Measurements from ENCODE around the gene CHST5.
A peak's percentile ranks its signal among the peaks of the same experiment; 100 is the strongest.
"Not testable (repeated sequence)": the region's sequence is repeated elsewhere in the genome, so short reads cannot be mapped to it uniquely, and the experiment has no call there.

CHST5 gene

DNA sequence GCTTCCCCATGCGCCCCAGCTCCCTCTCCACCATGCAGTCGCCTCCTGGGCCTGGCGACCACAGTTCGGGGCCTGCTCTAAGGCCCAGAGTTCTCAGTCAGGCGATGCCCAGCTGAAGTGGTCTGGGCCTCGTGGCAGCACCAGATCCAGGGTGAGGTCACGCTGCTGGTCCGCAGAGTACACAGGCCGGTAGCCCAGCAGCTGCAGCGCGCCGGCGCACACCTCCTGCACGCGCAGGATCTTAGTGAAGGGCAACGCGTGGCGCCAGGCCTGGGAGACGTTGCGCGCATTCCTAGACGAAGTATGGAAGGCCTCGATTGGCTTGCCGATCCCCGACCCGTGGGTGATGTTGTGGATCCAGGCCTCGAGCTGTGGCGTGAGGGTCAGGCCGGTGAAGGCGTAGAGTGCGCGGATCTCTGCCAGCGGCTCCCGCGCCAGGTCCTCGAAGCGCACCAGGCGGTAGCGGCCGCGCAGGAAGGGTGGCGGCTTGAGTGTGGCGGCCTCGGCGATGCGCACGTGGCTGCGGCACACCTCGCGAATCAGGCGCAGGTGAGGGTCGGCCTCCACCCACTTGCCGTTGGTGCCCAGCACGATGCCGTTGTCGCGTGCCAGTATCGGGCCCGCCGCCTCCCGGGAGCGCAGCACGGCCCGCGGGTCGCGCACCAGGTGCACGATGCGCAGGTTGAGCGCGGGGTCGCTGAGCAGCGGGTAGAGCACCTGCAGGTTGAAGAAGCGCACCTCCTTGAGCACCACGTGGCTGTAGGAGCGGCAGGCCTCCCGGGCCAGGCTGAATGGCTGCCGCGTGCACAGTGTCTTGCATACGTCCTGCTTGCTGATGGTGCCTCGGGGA is 6.6 kb downstream of the CHST5 start:
- H3K4me3 ChIP-seq (ENCODE audit: low read length) = no peak overlapping the region
- H3K27me3 ChIP-seq (ENCODE audit: insufficient read depth, low read length) = no peaks in the 10 kb centered on the region
- H3K36me3 ChIP-seq (ENCODE audit: insufficient read depth, low read depth, low read length) = no peaks in the 10 kb centered on the region
- no peaks in the 10 kb centered on the region for H3K9me3 ChIP-seq (ENCODE audit: insufficient read depth, low read depth, low read length)
- H3K9ac ChIP-seq (ENCODE audit: low read depth, low read length) = no peak overlapping the region
- H3K4me1 ChIP-seq (ENCODE audit: insufficient read depth, low read length) = no peaks in the 10 kb centered on the region
- H3K27ac ChIP-seq (ENCODE audit: low read length) = no peak overlapping the region

DNA sequence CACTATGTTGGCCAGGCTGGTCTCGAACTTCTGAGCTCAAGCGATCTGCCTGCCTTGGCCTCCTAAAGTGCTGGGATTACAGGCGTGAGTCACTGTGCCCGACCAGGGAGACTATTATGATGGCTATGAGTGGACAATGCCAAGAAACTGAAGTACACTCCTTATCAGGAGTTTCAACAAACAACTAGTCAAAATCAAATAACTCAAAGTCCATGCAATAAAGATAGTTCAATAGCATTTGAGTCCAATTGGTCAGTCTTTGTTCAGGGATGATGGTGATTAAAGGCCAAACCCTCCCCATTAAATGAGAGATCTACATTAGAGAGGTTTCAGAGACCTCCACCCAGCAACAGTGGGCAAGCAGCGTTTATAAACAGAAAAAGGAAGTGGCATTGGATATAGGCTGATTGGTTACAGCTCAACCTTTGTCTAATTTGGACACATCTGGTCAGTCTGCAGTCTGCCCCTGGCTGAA is 8.0 kb downstream of the CHST5 start:
- H3K27me3 ChIP-seq (ENCODE audit: insufficient read depth, low read length) = no peaks in the 10 kb centered on the region
- H3K9me3 ChIP-seq (ENCODE audit: insufficient read depth, low read depth, low read length) = no peaks in the 10 kb centered on the region
- no peak overlapping the region for H3K9ac ChIP-seq (ENCODE audit: low read depth, low read length)
- no peaks in the 10 kb centered on the region for H3K36me3 ChIP-seq (ENCODE audit: insufficient read depth, low read depth, low read length)
- no peak overlapping the region for H3K4me3 ChIP-seq (ENCODE audit: low read length)
- no peaks in the 10 kb centered on the region for H3K4me1 ChIP-seq (ENCODE audit: insufficient read depth, low read length)
- H3K27ac ChIP-seq (ENCODE audit: low read length) = no peak overlapping the region

DNA sequence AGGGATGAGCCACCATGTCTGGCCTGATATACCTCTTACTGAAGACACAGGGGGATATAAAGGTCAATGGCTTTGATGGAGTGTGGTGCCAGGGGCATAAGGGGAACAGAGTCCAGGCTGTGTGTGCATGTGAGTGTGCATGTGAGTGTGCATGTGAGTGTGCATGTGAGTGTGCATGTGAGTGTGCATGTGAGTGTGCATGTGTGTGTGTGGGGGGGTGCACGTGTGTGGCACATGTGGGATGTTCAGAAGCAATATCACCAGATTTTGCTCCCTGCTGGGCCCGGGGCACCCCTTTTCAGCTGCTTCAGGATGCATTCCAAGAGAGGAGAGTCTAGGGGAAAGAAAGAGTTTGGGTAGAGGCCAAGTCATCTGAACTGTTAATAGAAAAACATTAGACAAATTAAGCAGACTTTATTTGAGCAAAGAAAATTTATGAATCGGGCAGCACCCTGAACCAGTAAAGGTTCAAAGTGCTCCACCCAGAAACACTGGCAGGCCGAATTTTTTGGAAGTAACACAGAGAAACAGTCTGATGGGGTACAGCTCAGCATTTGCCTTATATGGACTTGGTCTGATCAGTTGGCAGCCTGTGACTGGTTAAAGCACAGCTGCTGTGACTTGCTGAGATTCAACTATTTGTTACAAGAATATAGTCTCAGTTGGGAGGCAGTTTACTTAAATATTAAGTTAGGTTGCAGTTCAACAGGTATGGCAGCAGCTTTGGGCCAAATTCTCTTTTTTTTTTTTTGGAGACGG is 9.7 kb downstream of the CHST5 start:
- H3K4me1 ChIP-seq (ENCODE audit: insufficient read depth, low read length) = no peaks in the 10 kb centered on the region
- no peaks in the 10 kb centered on the region for H3K36me3 ChIP-seq (ENCODE audit: insufficient read depth, low read depth, low read length)
- H3K27ac ChIP-seq (ENCODE audit: low read length) = no peak overlapping the region
- no peaks in the 10 kb centered on the region for H3K27me3 ChIP-seq (ENCODE audit: insufficient read depth, low read length)
- H3K4me3 ChIP-seq (ENCODE audit: low read length) = no peak overlapping the region
- H3K9ac ChIP-seq (ENCODE audit: low read depth, low read length) = no peak overlapping the region
- H3K9me3 ChIP-seq (ENCODE audit: insufficient read depth, low read depth, low read length) = no peaks in the 10 kb centered on the region

DNA sequence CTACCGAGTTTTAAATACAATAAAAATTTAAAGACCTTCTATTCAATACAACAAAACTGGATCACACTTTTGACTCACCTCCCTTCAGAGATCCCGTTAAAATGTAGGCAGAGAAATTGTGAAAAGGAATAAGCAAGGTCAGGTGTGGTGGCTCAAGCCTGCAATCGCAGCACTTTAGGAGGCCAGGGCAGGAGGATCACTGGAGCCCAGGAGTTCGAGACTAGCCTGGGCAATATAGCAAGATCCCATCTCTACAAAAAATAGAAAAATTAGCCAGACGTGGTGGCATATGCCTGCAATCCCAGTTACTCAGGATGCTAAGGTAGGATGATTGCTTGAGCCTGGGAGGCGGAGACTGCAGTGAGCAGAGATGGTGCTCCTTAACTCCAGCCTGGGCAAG is 16.7 kb downstream of the CHST5 start:
- Histone ChIP-seq H3K9ac (ENCODE audit: low read depth, low read length) (no peak overlapping the region), H3K36me3 (ENCODE audit: insufficient read depth, low read depth, low read length) (no peaks in the 10 kb centered on the region), H3K4me1 (ENCODE audit: insufficient read depth, low read length) (peaks cover 5% of the 10 kb centered on the region; the same call in 1 of the 2 replicates), H3K4me3 (ENCODE audit: low read length) (no peak overlapping the region), H3K9me3 (ENCODE audit: insufficient read depth, low read depth, low read length) (no peaks in the 10 kb centered on the region), H3K27me3 (ENCODE audit: insufficient read depth, low read length) (no peaks in the 10 kb centered on the region), H3K27ac (ENCODE audit: low read length) (no peak overlapping the region)

DNA sequence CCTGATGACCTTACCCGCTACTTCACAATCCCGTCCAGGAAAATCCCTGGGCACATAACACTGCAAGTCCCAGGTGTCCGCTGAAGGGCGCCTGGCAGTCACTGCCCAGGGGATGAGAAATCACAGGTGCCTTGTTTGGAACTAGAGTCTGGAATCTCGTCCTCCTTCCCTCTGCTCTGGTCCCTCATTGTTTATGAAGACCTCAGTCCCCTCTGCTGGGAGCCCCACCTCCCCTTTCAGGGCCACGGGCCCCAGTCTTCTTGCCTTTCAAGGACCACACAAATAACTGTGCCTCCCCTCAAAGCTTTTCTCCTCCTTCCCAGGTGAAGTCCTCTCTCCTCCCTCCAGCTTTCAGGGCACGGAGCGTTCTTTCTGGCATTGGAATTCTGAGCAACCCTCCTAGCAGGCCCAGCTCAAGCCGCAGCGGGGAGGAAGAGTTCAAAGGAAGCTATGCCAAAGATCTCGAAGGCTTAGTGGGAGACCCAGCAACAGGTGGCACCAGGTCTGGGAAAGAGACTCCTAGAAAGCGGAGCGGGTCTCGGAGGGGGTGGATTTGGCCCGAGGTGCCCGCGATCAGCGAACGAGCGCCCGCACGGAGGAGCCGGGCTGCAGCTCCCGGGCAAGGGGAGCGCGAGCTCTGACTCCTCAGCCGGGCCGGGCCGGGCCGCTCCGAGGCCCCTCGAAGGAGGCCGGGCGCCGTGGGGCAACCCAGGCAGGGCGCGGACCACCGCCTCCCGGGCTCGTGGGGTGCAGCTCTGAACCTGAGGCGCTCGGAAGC is 19.5 kb downstream of the CHST5 start:
- Histone ChIP-seq H3K4me3 (ENCODE audit: low read length) (peak overlapping the region; percentile 83), H3K9ac (ENCODE audit: low read depth, low read length) (peak overlapping the region; percentile 74; the same call in 1 of the 2 replicates), H3K27ac (ENCODE audit: low read length) (peak overlapping the region; percentile 57)
- H3K36me3 ChIP-seq (ENCODE audit: insufficient read depth, low read depth, low read length); H3K27me3 ChIP-seq (ENCODE audit: insufficient read depth, low read length); H3K4me1 ChIP-seq (ENCODE audit: insufficient read depth, low read length); H3K9me3 ChIP-seq (ENCODE audit: insufficient read depth, low read depth, low read length): not testable (repeated sequence)

DNA sequence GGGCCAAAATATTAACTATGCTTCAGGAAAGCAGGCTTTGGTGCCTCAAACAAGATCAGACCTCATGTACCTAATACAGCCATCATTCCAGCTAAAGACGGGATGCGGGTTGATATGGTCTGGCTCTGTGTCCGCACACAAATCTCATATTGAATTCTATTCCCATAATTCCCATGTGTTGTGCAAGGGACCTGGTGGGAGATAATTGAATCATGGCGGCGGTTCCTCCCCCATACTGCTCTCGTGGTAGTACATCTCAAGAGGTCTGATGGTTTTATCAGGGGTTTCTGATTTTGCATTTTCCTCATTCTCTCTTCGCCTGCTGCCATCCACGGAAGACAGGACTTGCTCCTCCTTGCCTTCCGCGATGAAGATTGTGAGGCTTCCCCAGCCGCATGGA is 21.6 kb downstream of the CHST5 start:
- no peaks in the 10 kb centered on the region for H3K36me3 ChIP-seq (ENCODE audit: insufficient read depth, low read depth, low read length)
- H3K9me3 ChIP-seq (ENCODE audit: insufficient read depth, low read depth, low read length) = no peaks in the 10 kb centered on the region
- peaks cover 5% of the 10 kb centered on the region; the same call in 1 of the 2 replicates for H3K4me1 ChIP-seq (ENCODE audit: insufficient read depth, low read length)
- H3K27me3 ChIP-seq (ENCODE audit: insufficient read depth, low read length) = no peaks in the 10 kb centered on the region
- no peak overlapping the region for H3K4me3 ChIP-seq (ENCODE audit: low read length)
- no peak overlapping the region for H3K9ac ChIP-seq (ENCODE audit: low read depth, low read length)
- H3K27ac ChIP-seq (ENCODE audit: low read length) = no peak overlapping the region

DNA sequence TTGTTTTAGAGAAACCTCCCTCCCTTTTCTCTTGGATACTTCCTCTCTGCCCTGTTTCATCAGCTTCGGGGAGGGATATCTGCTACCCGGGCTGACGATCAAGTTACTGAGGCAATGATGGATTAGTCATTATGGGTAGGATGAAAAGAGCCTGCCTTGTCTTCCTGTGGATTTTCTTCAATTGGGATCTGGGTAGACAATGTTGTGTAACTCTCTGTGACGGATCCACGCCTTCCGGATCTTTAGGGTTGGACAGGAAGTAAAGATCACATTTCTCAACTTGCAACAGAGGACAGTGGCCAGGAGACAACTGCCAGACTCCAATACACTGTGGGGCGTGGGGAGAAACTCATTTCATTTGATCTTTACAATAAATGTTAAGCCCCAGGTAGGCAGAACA is 29.3 kb downstream of the CHST5 start:
- Histone ChIP-seq H3K36me3 (ENCODE audit: insufficient read depth, low read depth, low read length) (no peaks in the 10 kb centered on the region), H3K4me3 (ENCODE audit: low read length) (no peak overlapping the region), H3K4me1 (ENCODE audit: insufficient read depth, low read length) (no peaks in the 10 kb centered on the region), H3K9me3 (ENCODE audit: insufficient read depth, low read depth, low read length) (no peaks in the 10 kb centered on the region), H3K27ac (ENCODE audit: low read length) (no peak overlapping the region), H3K27me3 (ENCODE audit: insufficient read depth, low read length) (no peaks in the 10 kb centered on the region), H3K9ac (ENCODE audit: low read depth, low read length) (no peak overlapping the region)

DNA sequence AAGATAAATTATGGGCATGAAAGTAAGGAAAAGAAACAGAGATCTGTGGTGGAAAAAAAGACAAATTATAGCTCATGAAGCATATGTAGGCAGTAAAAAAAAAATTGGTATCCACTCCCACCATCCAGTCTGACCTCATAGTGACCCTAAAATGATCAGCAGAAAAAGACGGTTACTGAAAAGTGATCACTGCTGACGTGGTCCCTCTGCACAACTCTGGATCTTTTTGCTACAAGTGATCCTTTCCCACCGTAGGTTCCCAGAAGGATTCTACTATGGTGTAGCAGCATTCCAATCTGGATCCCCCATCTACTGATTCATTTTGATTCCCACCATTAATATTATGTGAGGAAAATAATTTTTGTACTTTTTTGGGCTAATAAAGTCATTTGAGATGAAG is 29.8 kb downstream of the CHST5 start:
- H3K9me3 ChIP-seq (ENCODE audit: insufficient read depth, low read depth, low read length) = no peaks in the 10 kb centered on the region
- no peaks in the 10 kb centered on the region for H3K27me3 ChIP-seq (ENCODE audit: insufficient read depth, low read length)
- H3K36me3 ChIP-seq (ENCODE audit: insufficient read depth, low read depth, low read length) = no peaks in the 10 kb centered on the region
- H3K4me3 ChIP-seq (ENCODE audit: low read length) = no peak overlapping the region
- no peak overlapping the region for H3K27ac ChIP-seq (ENCODE audit: low read length)
- no peak overlapping the region for H3K9ac ChIP-seq (ENCODE audit: low read depth, low read length)
- H3K4me1 ChIP-seq (ENCODE audit: insufficient read depth, low read length) = no peaks in the 10 kb centered on the region

DNA sequence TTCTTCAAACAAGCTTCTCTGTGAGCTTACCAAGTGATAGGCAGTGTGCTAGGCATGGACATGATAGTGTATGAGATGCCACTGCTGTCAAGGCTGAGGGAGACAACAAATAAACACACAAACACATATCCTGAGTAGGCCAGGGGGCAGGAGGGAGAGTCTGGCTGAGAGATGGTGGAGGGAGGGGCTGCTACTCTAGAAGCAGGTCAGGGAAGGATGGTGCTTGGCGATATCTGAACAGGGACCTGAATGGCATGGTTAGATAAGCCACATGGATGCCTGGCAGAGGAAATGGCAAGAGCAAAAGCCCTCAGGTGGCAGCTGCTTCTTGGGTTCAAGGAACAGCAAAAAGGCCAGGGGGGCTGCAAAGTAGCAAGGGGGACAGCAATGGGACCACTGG is 32.1 kb downstream of the CHST5 start:
- Histone ChIP-seq H3K36me3 (ENCODE audit: insufficient read depth, low read depth, low read length) (no peaks in the 10 kb centered on the region), H3K4me3 (ENCODE audit: low read length) (no peak overlapping the region), H3K9me3 (ENCODE audit: insufficient read depth, low read depth, low read length) (no peaks in the 10 kb centered on the region), H3K9ac (ENCODE audit: low read depth, low read length) (no peak overlapping the region), H3K4me1 (ENCODE audit: insufficient read depth, low read length) (no peaks in the 10 kb centered on the region), H3K27ac (ENCODE audit: low read length) (no peak overlapping the region), H3K27me3 (ENCODE audit: insufficient read depth, low read length) (no peaks in the 10 kb centered on the region)

DNA sequence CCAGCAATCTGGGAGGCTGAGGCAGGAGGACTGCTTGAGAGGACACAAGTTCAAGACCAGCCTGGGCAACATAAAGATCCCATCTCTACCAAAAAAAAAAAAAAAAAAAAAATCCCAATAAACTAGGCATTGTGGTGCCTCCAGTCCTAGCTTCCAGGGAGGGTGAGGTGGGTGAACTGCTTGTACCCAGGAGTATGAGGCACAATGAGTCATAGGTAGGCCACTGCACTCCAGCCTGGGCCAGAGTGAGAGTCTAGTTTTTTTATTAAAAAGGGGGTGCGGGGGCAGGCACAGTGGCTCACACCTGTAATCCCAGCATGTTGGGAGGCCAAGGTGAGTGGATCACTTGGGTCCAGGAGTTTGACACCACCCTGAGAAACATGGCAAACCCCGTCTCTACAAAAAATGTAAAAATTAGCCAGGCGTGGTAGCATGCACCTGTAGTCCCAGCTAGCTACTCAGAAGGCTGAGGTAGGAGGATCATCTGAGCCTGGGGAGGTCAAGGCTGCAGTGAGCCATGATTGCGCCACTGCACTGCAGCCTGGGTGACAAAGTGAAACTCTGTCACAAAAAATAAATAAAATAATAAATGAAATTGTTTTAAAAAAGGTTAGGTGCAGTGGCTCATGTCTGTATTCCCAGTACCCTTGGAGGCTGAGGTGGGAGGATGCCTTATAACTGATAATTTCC is 32.8 kb downstream of the CHST5 start:
- Histone ChIP-seq H3K9ac (ENCODE audit: low read depth, low read length) (no peak overlapping the region), H3K9me3 (ENCODE audit: insufficient read depth, low read depth, low read length) (no peaks in the 10 kb centered on the region), H3K27me3 (ENCODE audit: insufficient read depth, low read length) (no peaks in the 10 kb centered on the region), H3K4me1 (ENCODE audit: insufficient read depth, low read length) (no peaks in the 10 kb centered on the region), H3K27ac (ENCODE audit: low read length) (no peak overlapping the region), H3K36me3 (ENCODE audit: insufficient read depth, low read depth, low read length) (no peaks in the 10 kb centered on the region), H3K4me3 (ENCODE audit: low read length) (no peak overlapping the region)

DNA sequence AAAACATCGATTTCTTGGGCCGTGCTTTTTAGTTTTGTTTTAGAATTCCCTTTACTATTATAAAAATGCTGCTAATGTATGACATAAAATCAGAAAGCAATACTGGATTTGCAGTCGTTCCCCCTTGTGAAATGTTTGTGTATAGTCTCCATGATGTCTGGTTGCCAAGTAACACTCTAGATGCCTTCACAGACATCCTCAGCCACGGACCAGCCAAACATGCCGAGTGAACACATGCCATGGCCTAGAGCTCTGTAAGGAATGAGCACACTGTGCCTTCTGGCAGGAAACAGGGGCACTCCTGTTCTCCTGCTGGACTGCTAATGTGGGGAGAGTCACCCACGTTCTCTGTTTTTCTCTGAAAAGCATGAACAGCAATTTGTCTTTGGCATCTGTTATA is 34.1 kb downstream of the CHST5 start:
- not testable (repeated sequence) for H3K9me3 ChIP-seq (ENCODE audit: insufficient read depth, low read depth, low read length); H3K4me1 ChIP-seq (ENCODE audit: insufficient read depth, low read length)

More for the DNA sequence above, 34.1 kb downstream of the CHST5 start:
- H3K27me3 ChIP-seq (ENCODE audit: insufficient read depth, low read length); H3K36me3 ChIP-seq (ENCODE audit: insufficient read depth, low read depth, low read length); H3K4me3 ChIP-seq (ENCODE audit: low read length); H3K9ac ChIP-seq (ENCODE audit: low read depth, low read length); H3K27ac ChIP-seq (ENCODE audit: low read length): not testable (repeated sequence)
